ENCODE measurements around the gene DCLK1. TPM values are rescaled to one million over a fixed set of nuclear protein-coding genes. Genes with fewer than 3 reads are reported as not detected.

DCLK1 gene
- total RNA-seq = 14.1 and 19.5 TPM in 2 replicates

DNA sequence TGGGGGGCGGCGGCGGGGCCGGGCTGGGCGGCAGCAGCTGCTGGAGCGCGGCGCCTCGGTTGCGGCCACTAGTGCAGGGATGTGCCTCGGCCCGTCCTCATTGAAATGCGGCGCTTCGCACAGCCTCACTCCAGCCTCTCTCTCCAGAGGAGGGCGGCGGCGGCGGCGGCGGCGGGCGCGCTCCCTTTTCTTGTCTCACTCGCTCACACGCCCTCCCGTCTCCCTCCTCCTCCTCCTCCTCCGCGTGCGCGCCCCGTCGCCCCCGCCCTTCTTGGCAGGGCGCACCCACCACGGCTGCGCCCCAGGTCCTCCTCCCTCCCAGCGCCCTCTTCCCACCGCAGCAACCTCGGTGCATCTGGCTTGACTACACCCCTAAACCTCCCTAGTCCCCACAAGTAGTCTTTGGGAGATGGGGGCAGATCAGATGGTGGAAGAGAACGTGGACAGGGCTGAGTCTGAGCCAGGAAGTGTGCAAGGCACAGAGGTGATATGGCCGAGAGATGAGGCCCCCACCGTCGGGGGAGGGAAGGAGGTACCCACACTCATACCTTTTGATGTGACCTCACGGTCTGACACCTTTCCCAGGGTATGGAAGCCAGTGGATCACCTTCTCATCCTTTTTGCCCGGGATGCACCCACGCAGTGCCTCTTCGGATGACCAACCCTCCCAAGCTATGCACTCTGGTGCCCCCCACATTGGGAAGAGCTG, at the start of gene DCLK1:
DCLK1 (minus strand) TSS at position 161 of the 709 bp plus-strand sequence.

Other genes with a start within 250 kb of the DCLK1 start
- 1.2 and 2.0 TPM in 2 replicates for gene SOHLH2, start 83.2 kb upstream of the DCLK1 start, total RNA-seq
- 4.1 and 6.7 TPM in 2 replicates for gene CCDC169, start 166.4 kb upstream of the DCLK1 start, total RNA-seq
- gene SPART, start 215.0 kb upstream of the DCLK1 start, total RNA-seq = 81.3 and 123 TPM in 2 replicates